Stomach (tissue), 4 donors: ENCODE results near the gene TNNC2.

ENCODE experiments used
- CTCF ChIP-seq, 7 experiments: fragments of 450-650 bp in 4 of 7; fragments of 200-600 bp in 3 of 7; sonication (generic) in 3 of 7; IDR thresholded peaks; one replicate each; pipeline ENCODE4 v1.5.1; 2016 to 2019; ENCODE audit warnings: antibody characterized with exemption in 7 of 7, control low read depth in 2 of 7, mild to moderate bottlenecking in 1 of 7
- POLR2A ChIP-seq, 4 donors: fragments of 450-650 bp; IDR thresholded peaks; one replicate each; pipeline ENCODE4 v1.6.1; 2016; ENCODE audit warnings: antibody characterized with exemption in 4 of 4, control low read depth in 2 of 4, mild to moderate bottlenecking in 1 of 4, moderate library complexity in 1 of 4

- TF ChIP-seq CTCF (IDR thresholded peaks at IDR 0.05) (no peak), POLR2A (IDR thresholded peaks at IDR 0.05) (no peak)
Measured at GRCh38 chr20:45780159-45780558, 47.0 kb downstream of the TNNC2 start.
